SK-MEL-5 (cell line): ENCODE results near the gene HLA-DRB1. TPM values are rescaled to one million over a fixed set of nuclear protein-coding genes. Genes with fewer than 3 reads are reported as not detected.
A peak's percentile ranks its signal among the peaks of the same experiment; 100 is the strongest.
"Not testable (repeated sequence)": the region's sequence is repeated elsewhere in the genome, so short reads cannot be mapped to it uniquely, and the experiment has no call there.

Experiments
- DNase-seq: peaks from one replicate; pipeline ENCODE4 v3.0.0-alpha.2; 2016; ENCODE audit warnings: low read depth, low spot score
- in situ Hi-C: cut with HindIII; loops from 2 replicates; pipeline ENCODE4 v1.10.0; 2016; ENCODE audit warnings: low sequenced_read_pairs, high pct_unique_total_duplicates, low pct_unique_long_range_greater_than_20kb
- total RNA-seq: library from RNA; depleted of rRNA; stranded (reverse); fragments of >200 nt; shearing (Covaris generic); gene quantifications from 2 replicates; pipeline ENCODE4 v1.2.3, GENCODE V29; 2014

Gene HLA-DRB1
- total RNA-seq, 1 experiment from 2014 or later = 2.1 TPM

DNA sequence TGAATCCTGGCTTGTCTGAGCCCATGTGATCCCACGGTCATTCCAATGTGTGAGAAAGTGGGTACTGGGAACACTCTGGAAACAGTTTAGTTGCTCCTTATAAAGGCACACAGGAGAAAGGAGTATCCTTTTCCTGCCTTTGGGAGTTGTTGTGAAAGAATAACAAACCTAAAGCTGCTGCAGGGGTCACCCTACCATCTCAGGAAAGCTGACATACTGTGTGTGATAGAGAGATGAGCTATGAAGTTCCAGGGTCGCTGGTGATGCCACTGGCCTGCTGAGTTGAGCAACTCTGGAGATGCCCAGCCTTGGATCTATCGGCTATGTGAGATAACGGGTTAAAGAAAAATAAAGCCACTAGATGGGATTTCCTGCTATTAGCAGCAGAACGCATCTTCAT is 12.2 kb downstream of the HLA-DRB1 start:
- in situ Hi-C loops, DNase-seq: not testable (repeated sequence)

DNA sequence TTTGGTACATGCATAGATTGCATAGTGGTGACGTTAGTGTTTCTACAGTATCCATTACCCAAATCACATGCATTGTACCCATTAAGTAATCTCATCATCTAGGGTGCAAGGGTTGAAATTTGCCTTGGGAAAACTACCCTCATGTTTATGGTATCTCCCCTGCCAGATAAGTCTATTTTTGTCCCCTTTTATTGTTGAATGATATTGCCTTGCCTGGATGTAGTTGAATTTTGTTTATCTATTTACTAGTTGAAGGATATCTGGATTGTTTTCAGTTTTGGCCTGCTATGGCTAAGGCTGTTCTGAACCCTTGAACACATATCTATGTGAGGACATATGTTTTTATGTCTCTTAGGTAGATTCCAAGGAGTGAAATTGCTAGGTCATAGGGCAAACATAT is 13.4 kb downstream of the HLA-DRB1 start:
- DNase-seq = no peak
- in situ Hi-C loops = no loop called here

GRCh38 chr6:32570363-32570905 is 19.2 kb downstream of the HLA-DRB1 start:
- in situ Hi-C loops = no loop called here
- DNase-seq = no peak

- no peak for DNase-seq
- in situ Hi-C loops = no loop called here
Measured at GRCh38 chr6:32568561-32568960, 21.1 kb downstream of the HLA-DRB1 start.

DNA sequence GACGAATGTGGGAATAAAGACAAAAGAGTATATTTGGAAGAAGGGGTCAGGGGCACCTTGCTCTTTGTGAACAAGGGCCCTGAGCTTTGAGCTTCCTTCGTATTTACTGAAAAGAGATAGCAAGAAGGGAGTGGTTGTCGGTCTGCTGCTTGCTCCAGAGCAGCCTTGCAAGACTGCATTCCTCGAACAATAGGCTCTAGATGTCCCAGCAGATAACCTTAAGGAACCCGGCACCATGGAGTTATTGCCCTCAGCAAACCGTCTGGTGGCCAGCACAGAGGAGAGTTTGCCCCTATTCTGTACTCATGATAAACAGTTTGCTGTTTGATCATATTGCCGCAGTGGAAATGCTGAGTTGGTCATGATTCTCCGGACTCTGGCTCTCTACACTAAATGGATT is 22.7 kb downstream of the HLA-DRB1 start:
- in situ Hi-C loops = no loop called here
- no peak for DNase-seq

GRCh38 chr6:32565511-32565910 is 24.1 kb downstream of the HLA-DRB1 start:
- in situ Hi-C loops = no loop called here
- DNase-seq = no peak

DNA sequence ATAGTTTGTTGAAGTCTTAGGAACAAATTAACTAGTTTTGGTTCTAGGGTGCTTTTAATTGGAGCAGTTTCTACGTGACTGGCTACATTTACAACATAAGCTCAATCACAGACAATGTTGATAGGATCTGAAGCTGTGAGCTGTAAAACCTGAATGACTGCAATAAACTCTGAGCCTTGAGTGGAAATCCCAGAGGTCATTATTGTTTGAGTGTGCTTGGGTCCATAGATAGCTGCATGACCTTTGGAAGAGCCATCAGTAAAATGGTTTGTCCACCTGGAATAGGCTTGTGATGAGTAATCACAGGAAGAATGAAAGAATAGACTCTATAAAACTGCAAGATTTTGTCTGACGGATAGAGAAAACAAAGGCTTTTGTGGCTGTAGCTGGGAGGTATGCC is 26.7 kb downstream of the HLA-DRB1 start:
- in situ Hi-C loops = no loop called here
- DNase-seq = no peak

- no peak for DNase-seq
- in situ Hi-C loops = no loop called here
Measured at GRCh38 chr6:32559747-32560146, 29.9 kb downstream of the HLA-DRB1 start.

DNA sequence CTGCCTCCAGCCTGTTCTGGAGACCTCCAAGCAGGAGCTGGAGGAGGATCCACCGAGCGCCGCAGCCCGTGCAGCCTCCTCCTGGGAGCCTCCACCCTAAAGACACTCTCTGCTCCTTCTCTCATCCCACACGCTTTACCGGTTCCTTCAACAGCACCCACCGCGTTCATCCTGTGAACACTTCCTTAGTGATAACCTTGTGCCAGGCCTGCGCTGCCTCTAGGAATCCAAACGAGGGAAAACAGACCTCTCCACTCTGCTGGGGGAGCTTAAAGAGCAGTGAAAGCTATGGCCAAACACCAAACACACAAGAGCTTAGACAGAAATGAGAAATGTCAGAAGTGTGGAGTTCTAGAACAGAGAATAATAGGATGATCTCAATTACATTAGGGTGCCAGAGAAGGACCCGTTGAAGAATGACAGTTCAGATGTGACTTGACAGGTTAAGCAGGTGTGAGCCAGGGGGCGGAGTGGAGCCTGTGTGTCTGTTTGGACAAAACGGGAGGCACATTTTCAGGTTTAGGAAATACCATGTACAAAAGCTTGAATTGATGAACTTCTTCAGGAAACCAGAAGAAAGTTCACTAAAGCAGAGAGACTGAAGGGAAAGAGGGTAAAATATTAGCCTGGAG is 31.1 kb downstream of the HLA-DRB1 start:
- DNase-seq = no peak

DNA sequence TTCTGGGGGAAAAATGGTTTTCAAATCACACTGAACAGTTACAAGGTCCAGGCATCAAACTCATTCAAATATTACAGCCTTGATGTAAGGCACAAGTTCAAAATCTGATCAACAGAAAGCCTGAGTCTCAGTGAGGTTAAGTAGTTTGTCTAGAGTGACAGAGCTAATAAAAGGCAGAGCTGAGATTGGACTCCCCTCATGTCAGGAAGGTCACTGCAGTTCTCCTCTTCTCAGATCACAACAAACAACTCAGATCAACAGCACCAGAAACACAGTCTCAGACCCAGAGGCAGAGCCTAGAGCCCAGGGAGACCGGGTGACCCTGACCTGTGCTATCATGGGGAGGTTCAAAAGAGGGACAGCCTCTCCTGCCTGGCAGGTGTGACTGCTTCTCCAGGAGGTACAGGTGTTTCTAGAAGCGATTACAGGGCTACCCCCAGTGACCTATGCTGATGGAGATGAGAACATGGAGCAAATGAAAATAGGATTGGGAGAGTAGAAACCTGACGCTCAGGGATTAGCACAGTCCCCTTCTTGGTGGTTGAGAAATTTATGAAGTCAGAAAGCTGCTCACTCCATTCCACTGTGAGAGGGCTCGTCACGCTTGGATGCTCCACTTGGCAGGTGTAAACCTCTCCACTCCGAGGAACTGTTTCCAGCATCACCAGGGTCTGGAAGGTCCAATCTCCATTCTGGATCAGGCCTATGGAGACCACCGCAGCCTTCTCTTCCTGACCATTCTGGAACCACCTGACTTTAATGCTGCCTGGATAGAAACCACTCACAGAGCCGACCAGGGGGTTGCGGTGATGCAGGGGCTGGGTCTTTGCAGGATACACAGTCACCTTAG is 35.3 kb downstream of the HLA-DRB1 start:
- DNase-seq = no peak
- in situ Hi-C loops = no loop called here

More for the DNA sequence above, 31.1 kb downstream of the HLA-DRB1 start:
- in situ Hi-C loops = no loop called here

- in situ Hi-C loops = no loop called here
- no peak for DNase-seq
Measured at GRCh38 chr6:32553037-32553742, 36.5 kb downstream of the HLA-DRB1 start.

DNA sequence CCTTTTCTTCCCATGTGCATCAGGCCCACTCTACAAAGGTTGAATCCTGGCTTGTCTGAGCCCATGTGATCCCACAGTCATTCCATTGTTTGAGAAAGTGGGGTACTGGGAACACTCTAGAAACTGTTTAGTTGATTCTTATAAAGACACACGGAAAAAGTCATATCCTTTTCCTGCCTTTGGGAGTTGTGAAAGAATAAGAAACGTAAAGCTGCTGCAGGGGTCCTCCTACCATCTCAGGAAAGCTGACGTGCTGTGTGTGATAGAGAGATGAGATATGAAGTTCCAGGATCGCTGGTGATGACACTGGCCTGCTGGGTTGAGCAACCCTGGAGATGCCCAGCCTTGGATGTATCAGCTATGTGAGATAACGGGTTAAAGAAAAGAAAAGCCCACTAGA is 38.2 kb downstream of the HLA-DRB1 start:
- in situ Hi-C loops = no loop called here
- DNase-seq = no peak

GRCh38 chr6:32539839-32540238 is 49.8 kb downstream of the HLA-DRB1 start:
- in situ Hi-C loops = no loop called here

GRCh38 chr6:32530431-32530793 is 59.2 kb downstream of the HLA-DRB1 start:
- in situ Hi-C loops, DNase-seq: not testable (repeated sequence)

More at GRCh38 chr6:32539839-32540238, 49.8 kb downstream of the HLA-DRB1 start:
- DNase-seq = no peak

DNA sequence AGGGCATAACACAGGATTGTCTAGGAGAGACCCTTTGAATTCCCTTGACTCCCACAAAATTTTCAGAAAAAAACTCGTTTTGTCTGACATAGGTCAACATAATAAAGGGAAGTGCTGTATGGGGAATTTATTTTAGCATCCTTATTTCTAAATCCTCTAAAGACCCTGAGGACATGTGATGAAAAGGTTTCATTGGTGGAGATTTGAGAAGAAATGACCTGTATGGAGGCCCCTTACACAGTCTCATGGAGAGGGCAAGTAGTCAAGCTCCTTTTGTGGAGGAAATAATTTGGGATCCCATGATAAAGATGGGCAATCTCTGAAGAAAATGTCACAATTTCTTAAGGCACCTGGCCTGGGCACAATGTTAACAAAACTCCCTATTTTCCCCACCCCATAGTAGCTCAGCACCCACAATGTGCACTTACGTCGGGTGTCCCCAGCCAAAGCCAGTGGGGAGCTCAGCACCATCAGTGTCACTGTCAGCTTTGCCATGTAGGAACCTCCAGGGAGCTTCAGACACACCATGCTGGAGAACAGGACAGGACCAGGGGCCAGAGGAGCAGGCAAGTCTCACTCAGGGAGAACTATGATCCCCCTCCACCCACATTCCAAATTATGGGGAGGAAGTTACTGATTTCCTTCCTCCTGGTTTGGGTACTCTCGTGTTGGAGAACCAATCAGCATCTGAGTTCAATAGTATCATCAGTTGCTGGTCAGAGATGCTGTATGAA is 59.8 kb downstream of the HLA-DRB1 start, which contains the start of gene HLA-DRB5:
HLA-DRB5 (minus strand) TSS at position 591 of the 734 bp plus-strand sequence; CDS start at position 528, 63 bp downstream.
- peak; percentile 26 for DNase-seq
- in situ Hi-C loops = no loop called here
